ENCODE results near the gene MAP1B.

DNA sequence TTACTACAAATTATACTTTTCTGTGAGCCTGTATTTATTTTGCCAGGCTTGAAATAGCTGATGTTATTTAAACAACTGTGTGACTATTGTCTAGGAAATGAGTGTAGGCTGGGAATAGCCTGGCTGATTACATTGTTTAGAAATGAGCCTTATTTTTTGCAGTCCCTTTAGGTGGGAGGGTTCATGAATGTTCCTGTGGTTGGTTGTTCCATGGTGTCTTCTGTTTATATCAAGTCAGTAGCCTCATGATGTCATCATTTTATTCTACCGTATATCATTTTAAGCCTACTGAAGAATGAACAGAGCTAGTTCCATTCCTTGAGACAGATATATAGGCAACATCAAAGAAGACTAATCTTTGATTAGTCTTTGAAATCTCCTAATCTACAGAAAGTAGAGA, 53.1 kb downstream of the MAP1B start:
- TF ChIP-seq, protein P1, sequence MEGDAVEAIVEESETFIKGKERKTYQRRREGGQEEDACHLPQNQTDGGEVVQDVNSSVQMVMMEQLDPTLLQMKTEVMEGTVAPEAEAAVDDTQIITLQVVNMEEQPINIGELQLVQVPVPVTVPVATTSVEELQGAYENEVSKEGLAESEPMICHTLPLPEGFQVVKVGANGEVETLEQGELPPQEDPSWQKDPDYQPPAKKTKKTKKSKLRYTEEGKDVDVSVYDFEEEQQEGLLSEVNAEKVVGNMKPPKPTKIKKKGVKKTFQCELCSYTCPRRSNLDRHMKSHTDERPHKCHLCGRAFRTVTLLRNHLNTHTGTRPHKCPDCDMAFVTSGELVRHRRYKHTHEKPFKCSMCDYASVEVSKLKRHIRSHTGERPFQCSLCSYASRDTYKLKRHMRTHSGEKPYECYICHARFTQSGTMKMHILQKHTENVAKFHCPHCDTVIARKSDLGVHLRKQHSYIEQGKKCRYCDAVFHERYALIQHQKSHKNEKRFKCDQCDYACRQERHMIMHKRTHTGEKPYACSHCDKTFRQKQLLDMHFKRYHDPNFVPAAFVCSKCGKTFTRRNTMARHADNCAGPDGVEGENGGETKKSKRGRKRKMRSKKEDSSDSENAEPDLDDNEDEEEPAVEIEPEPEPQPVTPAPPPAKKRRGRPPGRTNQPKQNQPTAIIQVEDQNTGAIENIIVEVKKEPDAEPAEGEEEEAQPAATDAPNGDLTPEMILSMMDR (IDR thresholded peaks at IDR 0.05; ENCODE audit: low read length), result no peak
- TF ChIP-seq EZH2 (IDR thresholded peaks at IDR 0.05; ENCODE audit: borderline replicate concordance, low read length), result no peak

Measured in OCI-LY1 (cell line).